ENCODE results near the gene DNAH7. TPM values are rescaled to one million over a fixed set of nuclear protein-coding genes. Genes with fewer than 3 reads are reported as not detected.

DNAH7 gene
- total RNA-seq, 1 donor from 2014 or later = 9.2 TPM

GRCh38 chr2:196041786-196042185 is 26.9 kb downstream of the DNAH7 start:
- Histone ChIP-seq H3K4me3 (no peak overlapping the region), H3K9me3 (peaks cover 19% of the 10 kb centered on the region), H3K27ac (no peak overlapping the region), H3K36me3 (no peaks in the 10 kb centered on the region), H3K27me3 (ENCODE audit: low read depth) (no peaks in the 10 kb centered on the region), H3K4me1 (no peaks in the 10 kb centered on the region)
- intact Hi-C loops (cut with DNase I) = no loop called here
- ATAC-seq (no peak), DNase-seq (no peak)
- TF ChIP-seq CTCF (IDR thresholded peaks at IDR 0.05) = no peak

- DNase-seq (no peak), ATAC-seq (no peak)
- no peak for TF ChIP-seq CTCF (IDR thresholded peaks at IDR 0.05)
- Histone ChIP-seq H3K9me3 (peaks cover 19% of the 10 kb centered on the region), H3K36me3 (no peaks in the 10 kb centered on the region), H3K27me3 (ENCODE audit: low read depth) (no peaks in the 10 kb centered on the region), H3K27ac (no peak overlapping the region), H3K4me1 (no peaks in the 10 kb centered on the region), H3K4me3 (no peak overlapping the region)
- intact Hi-C loops (cut with DNase I) = no loop called here
Measured at GRCh38 chr2:196040218-196040617, 28.4 kb downstream of the DNAH7 start.

GRCh38 chr2:196036442-196036841 is 32.2 kb downstream of the DNAH7 start:
- intact Hi-C loops (cut with DNase I) = no loop called here
- TF ChIP-seq CTCF (IDR thresholded peaks at IDR 0.05) = no peak
- no peak overlapping the region for H3K27ac ChIP-seq
- no peaks in the 10 kb centered on the region for H3K27me3 ChIP-seq (ENCODE audit: low read depth)
- ATAC-seq (no peak), DNase-seq (no peak)
- H3K9me3 ChIP-seq = peaks cover 19% of the 10 kb centered on the region
- no peak overlapping the region for H3K4me3 ChIP-seq
- H3K4me1 ChIP-seq = no peaks in the 10 kb centered on the region
- no peaks in the 10 kb centered on the region for H3K36me3 ChIP-seq

- intact Hi-C loops (cut with DNase I) = no loop called here
- Histone ChIP-seq H3K9me3 (no peaks in the 10 kb centered on the region), H3K4me1 (no peaks in the 10 kb centered on the region), H3K4me3 (no peak overlapping the region), H3K27me3 (ENCODE audit: low read depth) (no peaks in the 10 kb centered on the region), H3K27ac (no peak overlapping the region), H3K36me3 (no peaks in the 10 kb centered on the region)
- DNase-seq = no peak
- ATAC-seq = no peak
- no peak for TF ChIP-seq CTCF (IDR thresholded peaks at IDR 0.05)
Measured at GRCh38 chr2:196018037-196018436, 50.6 kb downstream of the DNAH7 start.

GRCh38 chr2:196012314-196012713 is 56.3 kb downstream of the DNAH7 start:
- Histone ChIP-seq H3K9me3 (no peaks in the 10 kb centered on the region), H3K27me3 (ENCODE audit: low read depth) (no peaks in the 10 kb centered on the region), H3K4me3 (no peak overlapping the region), H3K4me1 (no peaks in the 10 kb centered on the region), H3K36me3 (no peaks in the 10 kb centered on the region), H3K27ac (no peak overlapping the region)
- intact Hi-C loops (cut with DNase I) = no loop called here
- DNase-seq (no peak), ATAC-seq (no peak)
- no peak for TF ChIP-seq CTCF (IDR thresholded peaks at IDR 0.05)

GRCh38 chr2:196000551-196000950 is 68.1 kb downstream of the DNAH7 start:
- Histone ChIP-seq H3K4me1 (no peaks in the 10 kb centered on the region), H3K36me3 (no peaks in the 10 kb centered on the region), H3K27ac (no peak overlapping the region), H3K4me3 (no peak overlapping the region), H3K27me3 (ENCODE audit: low read depth) (no peaks in the 10 kb centered on the region), H3K9me3 (peaks cover 1% of the 10 kb centered on the region)
- TF ChIP-seq CTCF (IDR thresholded peaks at IDR 0.05) = no peak
- DNase-seq (no peak), ATAC-seq (no peak)
- intact Hi-C loops (cut with DNase I) = no loop called here
